Parathyroid adenoma (tissue), 2 donors: Measurements from ENCODE around the gene L3MBTL2.

Experiments
- H2AFZ ChIP-seq: fragments of 300-600 bp; sonication (generic); one replicate; pipeline ENCODE4 v1.7.0; 2017; ENCODE audit warnings: antibody characterized with exemption, mild to moderate bottlenecking
- H3K27ac ChIP-seq: fragments of 300-600 bp; sonication (generic); one replicate; pipeline ENCODE4 v1.7.0; 2017
- H3K27me3 ChIP-seq: fragments of 300-600 bp; sonication (generic); one replicate; pipeline ENCODE4 v1.7.0; 2017; ENCODE audit warnings: low read length; ENCODE audit not compliant: control insufficient read depth, insufficient read depth
- H3K36me3 ChIP-seq: fragments of 300-600 bp; sonication (generic); one replicate; pipeline ENCODE4 v1.7.0; 2017; ENCODE audit warnings: low read length; ENCODE audit not compliant: control insufficient read depth, insufficient read depth
- H3K4me1 ChIP-seq: fragments of 300-600 bp; sonication (generic); one replicate; pipeline ENCODE4 v1.7.0; 2017; ENCODE audit warnings: control low read depth
- H3K4me2 ChIP-seq: fragments of 300-600 bp; sonication (generic); one replicate; pipeline ENCODE4 v1.7.0; 2017; ENCODE audit warnings: low read length
- H3K4me3 ChIP-seq: fragments of 300-600 bp; sonication (generic); one replicate; pipeline ENCODE4 v1.7.0; 2017; ENCODE audit warnings: low read depth, low read length
- H3K79me2 ChIP-seq: fragments of 300-600 bp; sonication (generic); one replicate; pipeline ENCODE4 v1.7.0; 2017; ENCODE audit warnings: control low read depth
- H3K9ac ChIP-seq: fragments of 300-600 bp; sonication (generic); one replicate; pipeline ENCODE4 v1.7.0; 2017; ENCODE audit warnings: mild to moderate bottlenecking
- H3K9me3 ChIP-seq: fragments of 300-600 bp; sonication (generic); one replicate; pipeline ENCODE4 v1.7.0; 2017; ENCODE audit warnings: low read length; ENCODE audit not compliant: control insufficient read depth
- TF ChIP-seq, protein P1 (sequence below): fragments of 300-600 bp; sonication (generic); IDR thresholded peaks from one replicate; pipeline ENCODE4 v1.7.0; 2017; ENCODE audit warnings: antibody characterized with exemption, mild to moderate bottlenecking
- donor health status: primary hyperparathyroidism.

Gene L3MBTL2

DNA sequence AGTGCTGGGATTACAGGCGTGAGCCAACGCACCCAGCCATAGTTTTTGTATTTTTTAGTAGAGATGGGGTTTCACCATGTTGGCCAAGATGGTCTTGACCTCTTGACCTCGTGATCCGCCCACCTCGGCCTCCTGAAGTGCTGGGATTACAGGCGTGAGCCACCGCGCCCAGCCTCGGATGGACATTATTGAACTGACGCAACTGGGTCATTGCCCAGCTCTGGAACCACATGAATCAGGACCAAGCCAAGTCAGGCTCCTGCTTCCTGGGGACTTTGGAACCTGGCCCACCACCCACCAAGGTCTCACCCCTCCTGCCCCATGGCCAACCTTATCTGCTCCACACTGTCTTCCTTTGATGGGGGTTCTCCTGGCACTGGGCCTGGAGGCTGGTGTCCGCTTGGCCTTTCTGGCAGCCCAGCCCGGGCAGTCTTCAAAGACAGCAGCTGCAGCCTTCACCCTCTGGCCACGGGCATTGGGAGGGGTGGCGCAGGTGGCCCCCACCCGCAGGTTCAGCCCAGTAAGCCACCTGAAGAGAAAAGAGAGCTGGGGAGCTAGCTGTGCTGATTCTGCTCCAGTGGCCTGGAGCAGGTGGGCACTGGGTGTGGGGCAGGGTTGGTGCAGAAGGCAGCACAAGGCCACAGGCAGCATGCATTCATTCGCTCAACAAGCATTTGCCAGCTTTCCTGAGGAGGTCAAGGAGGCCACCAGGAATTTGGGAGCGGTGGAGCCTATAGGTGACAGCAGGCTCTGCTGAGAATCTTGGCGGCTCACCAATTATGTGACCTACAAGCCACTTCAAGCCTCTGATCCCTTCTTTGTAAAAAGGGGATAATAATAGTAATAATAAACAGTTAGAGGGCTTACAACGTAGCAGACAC lies 29.9 kb downstream of the L3MBTL2 start:
- no peaks in the 10 kb centered on the region for H3K79me2 ChIP-seq
- no peak overlapping the region for H3K4me2 ChIP-seq
- TF ChIP-seq, protein P1, sequence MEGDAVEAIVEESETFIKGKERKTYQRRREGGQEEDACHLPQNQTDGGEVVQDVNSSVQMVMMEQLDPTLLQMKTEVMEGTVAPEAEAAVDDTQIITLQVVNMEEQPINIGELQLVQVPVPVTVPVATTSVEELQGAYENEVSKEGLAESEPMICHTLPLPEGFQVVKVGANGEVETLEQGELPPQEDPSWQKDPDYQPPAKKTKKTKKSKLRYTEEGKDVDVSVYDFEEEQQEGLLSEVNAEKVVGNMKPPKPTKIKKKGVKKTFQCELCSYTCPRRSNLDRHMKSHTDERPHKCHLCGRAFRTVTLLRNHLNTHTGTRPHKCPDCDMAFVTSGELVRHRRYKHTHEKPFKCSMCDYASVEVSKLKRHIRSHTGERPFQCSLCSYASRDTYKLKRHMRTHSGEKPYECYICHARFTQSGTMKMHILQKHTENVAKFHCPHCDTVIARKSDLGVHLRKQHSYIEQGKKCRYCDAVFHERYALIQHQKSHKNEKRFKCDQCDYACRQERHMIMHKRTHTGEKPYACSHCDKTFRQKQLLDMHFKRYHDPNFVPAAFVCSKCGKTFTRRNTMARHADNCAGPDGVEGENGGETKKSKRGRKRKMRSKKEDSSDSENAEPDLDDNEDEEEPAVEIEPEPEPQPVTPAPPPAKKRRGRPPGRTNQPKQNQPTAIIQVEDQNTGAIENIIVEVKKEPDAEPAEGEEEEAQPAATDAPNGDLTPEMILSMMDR: no peak
- no peaks in the 10 kb centered on the region for H3K9me3 ChIP-seq
- H3K36me3 ChIP-seq: no peaks in the 10 kb centered on the region
- no peaks in the 10 kb centered on the region for H3K27me3 ChIP-seq
- H3K4me3 ChIP-seq: no peak overlapping the region
- H3K9ac ChIP-seq: no peak overlapping the region
- no peak overlapping the region for H3K27ac ChIP-seq
- H3K4me1 ChIP-seq: no peaks in the 10 kb centered on the region
- no peak overlapping the region for H2AFZ ChIP-seq

GRCh38 chr22:41237036-41237706 lies 32.1 kb downstream of the L3MBTL2 start:
- TF ChIP-seq, protein P1: no peak

GRCh38 chr22:41237707-41238569 lies 32.8 kb downstream of the L3MBTL2 start:
- H3K9ac ChIP-seq: no peak overlapping the region

More at GRCh38 chr22:41237036-41237706, 32.1 kb downstream of the L3MBTL2 start:
- peak overlapping the region; percentile 78 for H2AFZ ChIP-seq
- no peak overlapping the region for H3K9ac ChIP-seq
- no peaks in the 10 kb centered on the region for H3K79me2 ChIP-seq
- peak overlapping the region; percentile 44 for H3K4me2 ChIP-seq
- no peaks in the 10 kb centered on the region for H3K4me1 ChIP-seq
- no peak overlapping the region for H3K4me3 ChIP-seq
- no peaks in the 10 kb centered on the region for H3K9me3 ChIP-seq
- H3K36me3 ChIP-seq: no peaks in the 10 kb centered on the region
- no peaks in the 10 kb centered on the region for H3K27me3 ChIP-seq
- H3K27ac ChIP-seq: no peak overlapping the region

GRCh38 chr22:41238570-41239442 lies 33.7 kb downstream of the L3MBTL2 start:
- H2AFZ ChIP-seq: no peak overlapping the region
- no peaks in the 10 kb centered on the region for H3K36me3 ChIP-seq
- no peak overlapping the region for H3K9ac ChIP-seq
- H3K27me3 ChIP-seq: no peaks in the 10 kb centered on the region
- H3K4me2 ChIP-seq: no peak overlapping the region
- H3K79me2 ChIP-seq: no peaks in the 10 kb centered on the region
- no peaks in the 10 kb centered on the region for H3K4me1 ChIP-seq
- TF ChIP-seq, protein P1: no peak
- no peak overlapping the region for H3K4me3 ChIP-seq
- no peak overlapping the region for H3K27ac ChIP-seq
- no peaks in the 10 kb centered on the region for H3K9me3 ChIP-seq

More at GRCh38 chr22:41237707-41238569, 32.8 kb downstream of the L3MBTL2 start:
- no peaks in the 10 kb centered on the region for H3K27me3 ChIP-seq
- TF ChIP-seq, protein P1: peak; percentile 39
- peak overlapping the region; percentile 78 for H2AFZ ChIP-seq
- no peaks in the 10 kb centered on the region for H3K9me3 ChIP-seq
- no peaks in the 10 kb centered on the region for H3K36me3 ChIP-seq
- H3K79me2 ChIP-seq: no peaks in the 10 kb centered on the region
- H3K27ac ChIP-seq: no peak overlapping the region
- H3K4me2 ChIP-seq: peak overlapping the region; percentile 49
- no peaks in the 10 kb centered on the region for H3K4me1 ChIP-seq
- H3K4me3 ChIP-seq: no peak overlapping the region
